Stimulated activated CD8-positive, alpha-beta memory T cell treated with anti-CD3 and anti-CD28 coated beads, Interleukin-2, amount 100 ng/mL, for 1 hour (primary cell): ENCODE measurements around the gene NUP93.
"Not testable (repeated sequence)": the region's sequence is repeated elsewhere in the genome, so short reads cannot be mapped to it uniquely, and the experiment has no call there.

ENCODE experiments used
- DNase-seq, 2 donors: peaks; one replicate each; pipeline ENCODE4 v3.0.0-alpha.2; 2020; ENCODE audit warnings: low read depth in 2 of 2

Gene NUP93

GRCh38 chr16:56869513-56870275, 139.8 kb downstream of the NUP93 start:
- DNase-seq: no peak

DNA sequence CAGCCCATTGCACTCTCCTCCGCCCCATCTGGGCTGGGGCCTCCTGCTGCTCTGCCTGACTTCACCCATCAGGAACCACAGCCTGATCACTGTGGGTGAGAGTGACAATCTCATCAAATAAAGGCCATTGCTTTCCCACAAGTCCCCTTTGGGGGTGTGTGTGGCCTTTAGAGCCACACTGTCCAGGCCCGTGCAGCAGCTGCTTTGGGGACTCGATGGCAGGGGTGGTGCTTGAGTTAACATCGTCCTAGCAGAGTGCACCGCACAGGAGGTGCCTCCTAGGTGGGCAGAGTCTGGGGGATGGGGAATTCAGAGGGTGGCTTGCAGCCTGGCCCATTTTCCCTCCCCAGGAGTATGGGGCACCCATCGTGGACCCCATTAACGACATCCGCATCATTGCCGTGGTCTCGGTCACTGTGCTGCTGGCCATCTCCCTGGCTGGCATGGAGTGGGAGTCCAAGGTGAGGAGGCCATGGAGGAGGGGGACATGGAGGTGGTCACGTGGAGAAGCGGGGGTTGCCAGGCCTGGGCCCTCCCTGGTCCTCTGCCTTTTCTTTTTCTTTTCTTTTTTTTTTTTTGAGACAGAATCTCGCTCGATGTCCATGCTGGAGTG, 140.5 kb downstream of the NUP93 start:
- DNase-seq: no peak

- no peak for DNase-seq
These were observed 141.3 kb downstream of the NUP93 start for GRCh38 chr16:56871172-56871593.

DNA sequence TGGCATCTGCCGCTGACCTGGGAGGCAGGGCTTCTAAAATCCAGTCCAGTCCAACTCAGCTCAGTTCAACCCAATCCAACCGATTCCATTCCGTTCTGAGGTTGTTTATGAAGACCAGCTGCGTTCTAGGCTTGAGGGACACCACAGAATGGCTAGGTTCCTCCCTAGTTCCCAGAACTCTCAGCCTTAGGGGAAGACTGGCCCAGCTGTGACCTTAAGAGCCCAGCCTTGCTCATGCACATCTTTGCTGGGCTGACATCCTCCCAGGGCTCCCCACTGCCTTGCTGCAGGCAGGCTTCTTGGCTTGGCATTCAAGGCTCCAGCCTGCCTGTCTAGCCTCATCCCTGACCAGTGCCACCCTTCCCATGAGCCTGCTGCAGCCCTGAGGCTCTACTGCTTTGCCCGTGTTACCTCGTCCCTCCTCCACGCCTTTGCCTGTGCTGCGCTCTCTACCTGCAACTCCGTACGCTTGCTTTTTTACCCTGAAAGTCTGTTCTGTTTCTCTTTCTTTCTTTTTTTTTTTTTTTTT, 143.0 kb downstream of the NUP93 start:
- no peak for DNase-seq

DNA sequence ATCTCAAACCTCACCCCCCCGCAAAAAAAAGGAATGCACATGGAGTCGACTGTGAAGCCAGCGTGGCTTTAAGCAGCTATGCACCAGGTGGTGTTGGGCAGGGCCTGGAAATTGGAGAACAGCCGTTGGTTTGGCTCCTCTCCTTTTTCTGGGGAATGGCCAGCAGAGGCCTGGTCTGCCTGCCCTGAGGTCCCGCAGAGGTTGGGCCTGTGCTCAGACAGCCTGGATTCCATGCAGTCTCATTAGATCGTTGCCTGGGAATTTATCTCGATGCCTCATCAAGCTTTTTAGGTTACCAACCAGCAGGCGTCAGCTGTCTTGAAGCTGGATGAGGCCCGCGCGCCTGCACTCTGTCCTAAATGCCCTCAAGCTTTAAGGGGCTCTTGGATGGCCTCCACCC, 144.9 kb downstream of the NUP93 start:
- no peak for DNase-seq

- no peak for DNase-seq
These were observed 146.1 kb downstream of the NUP93 start for GRCh38 chr16:56876048-56876447.

DNA sequence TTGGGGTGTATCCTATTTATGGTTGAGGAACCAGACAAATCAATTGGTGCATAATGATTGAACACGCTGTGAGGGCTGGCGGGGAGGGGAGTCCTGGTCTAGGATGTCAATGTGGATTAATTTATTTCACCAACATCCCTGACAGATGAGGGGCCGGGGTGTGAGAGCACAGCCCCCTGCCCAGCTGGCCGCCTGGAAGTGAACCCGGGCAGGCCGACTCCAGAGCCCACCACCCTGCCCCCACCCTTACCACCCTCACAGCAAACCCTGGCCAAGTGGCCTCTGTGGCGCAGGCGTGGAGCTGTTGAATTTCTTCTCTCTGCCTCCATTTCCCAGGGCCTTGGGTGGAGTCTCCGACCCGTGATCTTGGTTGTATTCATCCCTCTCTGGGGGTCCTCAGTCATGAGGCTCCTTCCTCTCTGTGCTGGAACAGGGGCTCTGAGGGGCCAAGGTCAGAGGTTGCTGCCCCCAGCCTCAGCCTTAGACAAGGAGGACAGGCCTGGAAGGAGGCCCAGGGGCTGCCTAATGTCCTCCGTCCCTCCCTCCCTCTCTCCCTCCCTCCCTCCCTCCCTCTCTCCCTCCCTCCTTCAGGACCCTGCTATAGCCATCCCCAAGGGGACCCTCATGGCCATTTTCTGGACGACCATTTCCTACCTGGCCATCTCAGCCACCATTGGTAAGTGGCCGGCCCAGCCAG, 147.7 kb downstream of the NUP93 start:
- no peak for DNase-seq

DNA sequence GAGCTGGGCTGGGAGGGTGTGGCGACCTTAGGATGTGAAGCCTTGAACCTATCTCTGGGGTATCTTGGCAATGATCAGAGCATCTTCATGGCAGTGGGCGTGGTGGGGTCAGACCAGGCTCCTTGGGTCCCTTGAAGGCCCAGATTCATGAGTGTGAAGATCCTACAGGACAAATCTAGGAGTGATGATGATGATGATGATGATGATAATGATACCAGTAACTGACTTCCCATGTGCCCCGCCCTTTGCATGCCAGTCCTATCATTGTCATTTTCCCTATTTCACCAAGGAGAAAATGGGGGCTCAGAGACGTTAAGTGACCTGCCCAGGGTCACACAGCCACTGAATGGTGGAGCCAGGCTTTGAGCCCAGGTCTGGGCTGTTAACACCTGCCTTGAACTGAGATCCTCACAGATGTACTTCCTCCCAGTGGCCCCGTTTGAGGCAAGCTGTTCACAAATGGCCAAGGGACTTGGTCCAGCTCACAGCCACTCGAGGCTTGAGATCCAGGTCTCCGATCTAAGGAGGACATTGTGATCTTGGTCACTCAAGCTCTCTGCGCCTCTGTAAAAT, 148.4 kb downstream of the NUP93 start:
- DNase-seq: no peak

DNA sequence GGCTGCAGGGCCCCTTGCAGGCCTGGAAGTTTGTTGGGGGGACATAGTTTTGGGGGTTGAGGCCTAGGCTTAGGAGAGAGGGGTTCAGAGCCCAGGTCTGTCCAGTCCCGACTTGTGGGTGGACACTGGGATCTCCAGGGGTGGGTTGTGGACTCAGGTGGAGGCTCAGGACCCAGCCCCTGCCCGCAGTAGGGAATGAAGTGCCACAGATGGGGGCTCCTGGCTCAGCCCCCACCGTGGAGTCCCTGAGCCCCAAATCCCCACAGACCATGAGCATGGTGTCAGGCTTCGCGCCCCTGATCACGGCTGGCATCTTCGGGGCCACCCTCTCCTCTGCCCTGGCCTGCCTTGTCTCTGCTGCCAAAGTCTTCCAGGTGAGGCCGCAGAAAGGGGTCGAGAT, 149.3 kb downstream of the NUP93 start:
- DNase-seq: no peak

DNA sequence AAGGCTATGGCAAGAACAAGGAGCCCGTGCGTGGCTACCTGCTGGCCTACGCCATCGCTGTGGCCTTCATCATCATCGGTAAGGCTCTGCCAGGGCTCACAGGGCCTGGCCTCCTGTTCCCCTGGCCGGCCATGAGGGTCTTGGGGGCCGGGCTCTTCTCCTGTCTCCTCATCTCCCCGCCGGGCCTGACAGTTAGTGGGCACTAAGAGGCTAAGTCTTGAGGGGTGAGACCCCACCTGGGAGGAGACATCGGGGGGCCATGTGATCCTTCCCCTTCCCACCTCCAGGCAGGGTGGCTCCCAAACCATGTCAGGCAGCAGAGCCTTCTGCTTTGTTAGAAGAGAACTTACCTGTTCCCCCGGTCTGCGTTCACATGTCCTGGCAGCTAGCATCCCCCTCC, 150.2 kb downstream of the NUP93 start:
- no peak for DNase-seq

DNA sequence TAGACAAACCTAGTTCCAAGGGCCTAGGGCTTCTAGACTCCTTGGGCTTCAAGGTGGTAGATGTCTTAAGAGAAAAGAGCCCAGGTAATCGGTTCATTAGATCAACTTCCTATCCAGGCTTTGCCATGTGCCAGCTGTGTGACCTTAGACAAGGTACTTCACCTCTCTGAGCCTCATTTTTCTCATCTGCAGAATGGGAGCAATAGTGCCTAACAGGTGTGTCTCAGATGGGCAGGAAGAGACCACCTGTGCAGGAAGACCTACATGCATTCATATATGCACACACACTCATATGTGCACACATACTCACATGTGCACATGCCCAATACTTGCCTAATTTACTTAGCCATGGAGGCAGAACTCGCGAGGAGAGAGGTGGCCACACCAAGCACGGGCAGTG, 150.8 kb downstream of the NUP93 start:
- no peak for DNase-seq

DNA sequence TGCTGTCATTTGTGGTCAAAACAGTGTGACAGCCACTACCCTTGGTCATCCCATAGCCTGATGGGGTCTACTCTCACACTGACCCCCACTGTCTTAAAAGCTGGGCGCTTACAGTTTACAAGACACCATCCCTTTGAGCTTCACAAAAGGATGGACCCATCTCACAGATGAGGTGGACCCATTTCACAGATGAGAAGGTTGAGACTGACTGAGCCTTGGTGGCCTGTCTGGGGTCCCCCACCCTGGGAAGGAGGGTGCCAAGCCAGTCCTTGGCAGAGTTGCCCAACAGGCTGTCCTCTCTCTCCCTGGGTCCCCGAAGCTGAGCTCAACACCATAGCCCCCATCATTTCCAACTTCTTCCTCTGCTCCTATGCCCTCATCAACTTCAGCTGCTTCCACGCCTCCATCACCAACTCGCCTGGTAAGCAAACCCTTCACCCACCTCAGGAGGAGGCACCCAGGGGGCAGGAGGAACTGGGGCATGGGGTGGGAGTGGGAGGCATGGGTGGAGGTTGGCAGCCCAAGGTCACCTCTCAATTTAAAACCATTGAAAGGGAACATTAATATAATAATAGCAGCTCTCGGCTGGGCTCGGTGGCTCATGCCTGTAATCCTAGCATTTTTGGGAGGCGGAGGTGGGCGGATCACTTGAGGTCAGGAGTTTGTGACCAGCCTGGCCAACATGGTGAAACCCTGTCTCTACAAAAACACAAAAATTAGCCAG, 152.3 kb downstream of the NUP93 start:
- no peak for DNase-seq

DNA sequence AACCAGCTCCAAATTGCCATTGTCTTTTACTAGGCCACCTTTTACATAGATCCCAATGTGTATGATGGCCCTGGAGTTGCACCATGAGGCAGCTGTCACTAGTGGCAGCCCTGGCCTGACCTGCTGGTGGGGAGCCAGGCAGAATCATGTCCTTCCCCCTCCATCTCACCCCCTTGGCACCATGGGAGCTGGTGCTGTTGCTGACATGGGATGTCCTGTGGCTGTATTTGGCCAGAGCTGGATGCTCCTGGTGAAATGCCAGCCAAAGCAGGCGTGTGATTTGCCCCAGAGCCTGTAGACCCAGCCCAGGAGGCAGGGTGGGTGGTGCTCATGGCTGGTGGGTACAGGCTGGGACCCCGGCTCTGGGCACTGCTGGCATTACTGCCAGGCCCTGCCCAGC, 153.7 kb downstream of the NUP93 start:
- DNase-seq: no peak

GRCh38 chr16:56884026-56884582, 154.2 kb downstream of the NUP93 start:
- DNase-seq: no peak

- DNase-seq: not testable (repeated sequence)
These were observed 155.0 kb downstream of the NUP93 start for GRCh38 chr16:56884929-56885328.

DNA sequence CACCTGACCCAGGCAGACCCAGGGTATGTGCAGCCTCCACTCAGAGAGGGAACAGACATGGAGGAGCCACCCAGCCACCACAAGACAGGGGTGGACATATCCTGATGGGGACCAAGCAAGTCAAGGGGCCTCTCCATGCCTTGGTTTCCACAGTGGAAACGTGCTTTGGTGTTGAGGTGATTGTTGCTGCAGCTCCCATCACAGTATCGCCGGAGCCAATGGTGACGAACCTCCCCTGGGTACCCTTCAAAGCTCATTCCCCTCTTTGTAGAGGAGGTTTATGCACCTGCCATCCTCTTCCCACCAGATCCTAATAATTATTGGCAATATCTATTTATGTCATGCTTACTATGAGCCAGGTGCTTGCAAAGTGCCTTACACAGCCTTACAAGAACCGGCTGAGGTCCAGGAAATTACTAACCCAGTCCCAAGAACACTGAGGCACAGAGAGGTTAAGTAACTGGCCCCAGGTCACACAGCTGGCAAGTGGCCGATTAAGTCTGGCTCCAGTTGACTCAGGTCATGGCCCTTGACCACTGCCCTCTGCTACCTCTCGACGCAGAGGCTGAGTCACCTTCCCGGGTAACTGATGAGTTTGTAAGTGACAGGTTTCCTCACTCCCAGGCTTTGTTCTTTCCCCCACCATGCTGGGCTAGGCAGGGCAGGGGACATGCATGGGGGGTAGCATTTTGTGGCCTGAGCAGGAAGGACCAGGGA, 155.7 kb downstream of the NUP93 start:
- no peak for DNase-seq

DNA sequence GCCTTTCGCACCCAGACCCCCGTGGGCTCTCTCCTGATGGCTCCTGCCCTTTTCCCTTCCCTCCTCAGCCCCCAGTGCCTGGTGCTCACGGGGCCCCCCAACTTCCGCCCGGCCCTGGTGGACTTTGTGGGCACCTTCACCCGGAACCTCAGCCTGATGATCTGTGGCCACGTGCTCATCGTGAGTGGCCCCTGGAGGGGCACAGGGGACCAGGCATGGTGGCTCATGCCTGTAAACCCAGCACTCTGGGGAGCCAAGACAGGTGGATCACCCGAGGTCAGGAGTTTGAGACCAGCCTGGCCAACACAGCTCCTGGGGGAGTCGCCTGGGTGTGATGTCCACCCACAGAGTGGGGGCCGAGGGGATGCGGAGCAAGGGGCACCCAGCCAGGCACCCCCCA, 156.4 kb downstream of the NUP93 start:
- no peak for DNase-seq

DNA sequence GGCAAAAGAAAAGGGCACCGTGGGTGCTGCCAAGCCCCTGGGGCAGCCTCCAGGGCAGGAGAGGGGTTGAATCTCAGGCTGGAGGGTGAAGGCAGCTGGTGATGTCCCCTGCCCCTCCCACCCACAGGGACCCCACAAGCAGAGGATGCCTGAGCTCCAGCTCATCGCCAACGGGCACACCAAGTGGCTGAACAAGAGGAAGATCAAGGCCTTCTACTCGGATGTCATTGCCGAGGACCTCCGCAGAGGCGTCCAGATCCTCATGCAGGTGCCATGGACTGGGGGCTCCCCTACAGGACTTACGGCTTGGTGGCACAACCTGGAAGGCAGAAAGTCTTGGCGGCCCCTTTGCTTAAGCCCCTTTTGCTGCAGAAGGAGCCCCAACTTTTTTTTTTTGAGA, 156.9 kb downstream of the NUP93 start:
- no peak for DNase-seq

DNA sequence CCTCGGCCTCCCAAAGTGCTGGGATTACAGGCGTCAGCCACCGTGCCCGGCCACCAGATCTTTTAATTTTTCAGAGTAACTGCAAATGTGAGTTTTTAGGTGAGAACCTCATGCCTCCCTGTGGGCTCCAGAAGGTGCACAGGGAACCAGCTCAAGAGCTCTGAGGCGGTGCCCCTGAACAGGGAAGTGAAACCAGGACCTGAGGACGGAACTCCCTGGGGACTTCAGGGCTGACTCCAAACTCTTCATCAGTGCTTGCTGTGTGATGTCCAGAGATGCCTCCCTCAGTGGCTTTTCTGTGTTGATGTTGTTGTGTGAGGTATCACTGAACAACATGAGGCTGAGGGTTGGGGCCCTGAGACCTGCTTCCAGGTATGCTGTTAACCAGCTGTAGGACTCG, 158.9 kb downstream of the NUP93 start:
- DNase-seq: no peak

- no peak for DNase-seq
These were observed 159.3 kb downstream of the NUP93 start for GRCh38 chr16:56889206-56889605.

GRCh38 chr16:56891685-56892084, 161.8 kb downstream of the NUP93 start:
- no peak for DNase-seq
